Measurements from ENCODE around the gene CD44. TPM values are rescaled to one million over a fixed set of nuclear protein-coding genes. Genes with fewer than 3 reads are reported as not detected.

The CD44 gene
- total RNA-seq, 4 donors from 2014 or later, result 19.5 to 32.5 (median 29.2) TPM

- in situ Hi-C loops (cut with MboI; ENCODE audit: low sequenced_read_pairs in 4 of 4) (no loop called here), intact Hi-C loops (cut with DNase I; ENCODE audit: low total_unique reads) (no loop called here)
- ATAC-seq (no peak), DNase-seq (no peak)
- TF ChIP-seq POLR2A (IDR thresholded peaks at IDR 0.05) (no peak), CTCF (IDR thresholded peaks at IDR 0.05 in 4 of 5, conservative IDR thresholded peaks at IDR 0.05 in 1 of 5) (no peak)
- H3K27me3 ChIP-seq, result no peaks in the 10 kb centered on the region
- no peak overlapping the region for H3K4me3 ChIP-seq
- no peaks in the 10 kb centered on the region for H3K36me3 ChIP-seq
- no peak overlapping the region for H3K27ac ChIP-seq
- H3K9me3 ChIP-seq, result no peaks in the 10 kb centered on the region
- H3K4me1 ChIP-seq, result peaks cover 4 to 5% of the 10 kb centered on the region in 2 donors
These were observed 17.6 kb upstream of the CD44 start for GRCh38 chr11:35121326-35121865.

- ATAC-seq (no peak), DNase-seq (no peak)
- in situ Hi-C loops (cut with MboI; ENCODE audit: low sequenced_read_pairs in 4 of 4), result no loop called here
- no peak overlapping the region for H3K4me3 ChIP-seq
- TF ChIP-seq CTCF (IDR thresholded peaks at IDR 0.05 in 4 of 5, conservative IDR thresholded peaks at IDR 0.05 in 1 of 5), result no peak
- TF ChIP-seq POLR2A (IDR thresholded peaks at IDR 0.05), result no peak
- H3K27me3 ChIP-seq, result no peaks in the 10 kb centered on the region
- H3K27ac ChIP-seq, result no peak overlapping the region
- intact Hi-C loops (cut with DNase I; ENCODE audit: low total_unique reads), result no loop called here
- no peaks in the 10 kb centered on the region for H3K4me1 ChIP-seq
- no peaks in the 10 kb centered on the region for H3K9me3 ChIP-seq
- H3K36me3 ChIP-seq, result no peaks in the 10 kb centered on the region
These were observed 16.7 kb upstream of the CD44 start for GRCh38 chr11:35122308-35122707.

GRCh38 chr11:35126000-35126878, 12.7 kb upstream of the CD44 start:
- Histone ChIP-seq H3K36me3 (no peaks in the 10 kb centered on the region), H3K27ac (no peak overlapping the region), H3K4me3 (no peak overlapping the region), H3K27me3 (no peaks in the 10 kb centered on the region), H3K4me1 (no peaks in the 10 kb centered on the region), H3K9me3 (no peaks in the 10 kb centered on the region)
- intact Hi-C loops (cut with DNase I; ENCODE audit: low total_unique reads), result no loop called here
- no peak for DNase-seq
- ATAC-seq, result no peak
- in situ Hi-C loops (cut with MboI; ENCODE audit: low sequenced_read_pairs in 4 of 4), result loop anchor here in 1 of 4 donors (25.0 kb wide), 1 partner anchor 139 kb away; no protein-coding TSS in a partner anchor
- no peak for TF ChIP-seq POLR2A (IDR thresholded peaks at IDR 0.05)
- TF ChIP-seq CTCF (IDR thresholded peaks at IDR 0.05 in 4 of 5, conservative IDR thresholded peaks at IDR 0.05 in 1 of 5), result no peak

- no peaks in the 10 kb centered on the region for H3K36me3 ChIP-seq
- H3K27me3 ChIP-seq, result no peaks in the 10 kb centered on the region
- DNase-seq (no peak), ATAC-seq (no peak)
- H3K4me3 ChIP-seq, result no peak overlapping the region
- no peak overlapping the region for H3K27ac ChIP-seq
- TF ChIP-seq CTCF (IDR thresholded peaks at IDR 0.05 in 4 of 5, conservative IDR thresholded peaks at IDR 0.05 in 1 of 5), result no peak
- TF ChIP-seq POLR2A (IDR thresholded peaks at IDR 0.05), result no peak
- no peaks in the 10 kb centered on the region for H3K9me3 ChIP-seq
- H3K4me1 ChIP-seq, result no peaks in the 10 kb centered on the region
- intact Hi-C loops (cut with DNase I; ENCODE audit: low total_unique reads), result no loop called here
- in situ Hi-C loops (cut with MboI; ENCODE audit: low sequenced_read_pairs in 4 of 4), result loop anchor here in 1 of 4 donors (25.0 kb wide), 1 partner anchor 140 kb away; no protein-coding TSS in a partner anchor
These were observed 11.9 kb upstream of the CD44 start for GRCh38 chr11:35126879-35127581.

All from gastrocnemius medialis (tissue), 4 donors.